Neural crest cell (in vitro differentiated cells): ENCODE data around the gene FOSL2. TPM values are rescaled to one million over a fixed set of nuclear protein-coding genes. Genes with fewer than 3 reads are reported as not detected.

ENCODE experiments used
- DNase-seq: peaks from one replicate; pipeline ENCODE4 v3.0.0; 2021; ENCODE audit warnings: low read depth, mixed read lengths, low spot score
- H3K27ac Mint-ChIP-seq: one replicate; pipeline ENCODE4 v1.8.0; 2021; ENCODE audit warnings: mild to moderate bottlenecking, mixed read lengths; ENCODE audit not compliant: unreplicated experiment
- H3K27me3 Mint-ChIP-seq: 2 replicates; pipeline ENCODE4 v1.8.0; 2021; ENCODE audit warnings: low read depth, mild to moderate bottlenecking, mixed read lengths
- H3K36me3 Mint-ChIP-seq: 2 replicates; pipeline ENCODE4 v1.8.0; 2021; ENCODE audit warnings: low read depth, mild to moderate bottlenecking, mixed read lengths
- H3K4me1 Mint-ChIP-seq: 2 replicates; pipeline ENCODE4 v1.8.0; 2021; ENCODE audit warnings: mixed read lengths
- H3K4me3 Mint-ChIP-seq: one replicate; pipeline ENCODE4 v1.8.0; 2021; ENCODE audit warnings: mild to moderate bottlenecking, mixed read lengths
- H3K9me3 Mint-ChIP-seq: 2 replicates; pipeline ENCODE4 v1.8.0; 2021; ENCODE audit warnings: mixed read lengths
- total RNA-seq: library from RNA; stranded (reverse); gene quantifications from 2 replicates; pipeline ENCODE4 v1.2.1, GENCODE V29; 2021
- TF ChIP-seq, protein P1 (sequence below): fragments of 200-600 bp; sonication (generic); conservative IDR thresholded peaks from 2 replicates; pipeline ENCODE4 v1.5.0; 2021; ENCODE audit warnings: antibody characterized with exemption, mild to moderate bottlenecking

The FOSL2 gene
- total RNA-seq, 1 donor from 2014 or later: 2.9 TPM

GRCh38 chr2:28350196-28350595, 42.5 kb upstream of the FOSL2 start:
- Mint-ChIP-seq H3K27ac (no peak overlapping the region), H3K9me3 (no peaks in the 10 kb centered on the region), H3K4me1 (no peaks in the 10 kb centered on the region), H3K27me3 (no peaks in the 10 kb centered on the region), H3K36me3 (no peaks in the 10 kb centered on the region), H3K4me3 (no peak overlapping the region)
- TF ChIP-seq, protein P1, sequence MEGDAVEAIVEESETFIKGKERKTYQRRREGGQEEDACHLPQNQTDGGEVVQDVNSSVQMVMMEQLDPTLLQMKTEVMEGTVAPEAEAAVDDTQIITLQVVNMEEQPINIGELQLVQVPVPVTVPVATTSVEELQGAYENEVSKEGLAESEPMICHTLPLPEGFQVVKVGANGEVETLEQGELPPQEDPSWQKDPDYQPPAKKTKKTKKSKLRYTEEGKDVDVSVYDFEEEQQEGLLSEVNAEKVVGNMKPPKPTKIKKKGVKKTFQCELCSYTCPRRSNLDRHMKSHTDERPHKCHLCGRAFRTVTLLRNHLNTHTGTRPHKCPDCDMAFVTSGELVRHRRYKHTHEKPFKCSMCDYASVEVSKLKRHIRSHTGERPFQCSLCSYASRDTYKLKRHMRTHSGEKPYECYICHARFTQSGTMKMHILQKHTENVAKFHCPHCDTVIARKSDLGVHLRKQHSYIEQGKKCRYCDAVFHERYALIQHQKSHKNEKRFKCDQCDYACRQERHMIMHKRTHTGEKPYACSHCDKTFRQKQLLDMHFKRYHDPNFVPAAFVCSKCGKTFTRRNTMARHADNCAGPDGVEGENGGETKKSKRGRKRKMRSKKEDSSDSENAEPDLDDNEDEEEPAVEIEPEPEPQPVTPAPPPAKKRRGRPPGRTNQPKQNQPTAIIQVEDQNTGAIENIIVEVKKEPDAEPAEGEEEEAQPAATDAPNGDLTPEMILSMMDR: no peak
- no peak for DNase-seq

DNA sequence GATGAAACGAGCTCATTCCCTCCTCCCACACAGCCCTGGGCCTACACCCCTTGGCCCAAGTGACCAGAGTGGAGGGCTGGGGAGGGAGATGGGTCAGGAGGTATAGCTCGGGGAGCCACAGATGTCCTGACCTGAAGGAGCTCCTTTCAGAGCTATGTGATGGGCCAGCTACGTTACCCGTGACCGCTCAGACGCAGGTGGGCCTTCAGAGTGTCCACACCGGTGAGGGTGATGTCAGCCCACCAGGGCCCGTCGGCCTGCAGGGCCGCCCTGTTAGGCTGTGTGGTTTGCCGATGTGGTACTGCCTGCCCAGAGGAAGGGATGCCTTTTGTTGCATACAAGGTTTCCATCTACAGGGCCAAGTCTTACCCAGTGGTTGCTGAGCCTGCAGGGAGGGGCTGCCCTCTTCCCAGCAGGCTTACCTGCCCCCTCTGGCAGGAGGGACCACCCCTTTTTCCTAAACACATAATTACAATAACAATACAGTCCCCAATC, 41.8 kb upstream of the FOSL2 start:
- Mint-ChIP-seq H3K9me3 (no peaks in the 10 kb centered on the region), H3K27ac (no peak overlapping the region), H3K36me3 (no peaks in the 10 kb centered on the region), H3K4me3 (no peak overlapping the region), H3K4me1 (no peaks in the 10 kb centered on the region), H3K27me3 (no peaks in the 10 kb centered on the region)
- TF ChIP-seq, protein P1: no peak
- no peak for DNase-seq

- no peak for DNase-seq
- peak overlapping the region; percentile 84 for H3K27ac Mint-ChIP-seq
- TF ChIP-seq, protein P1: no peak
- H3K9me3 Mint-ChIP-seq: no peaks in the 10 kb centered on the region
- no peaks in the 10 kb centered on the region for H3K36me3 Mint-ChIP-seq
- H3K4me1 Mint-ChIP-seq: no peaks in the 10 kb centered on the region
- no peaks in the 10 kb centered on the region for H3K27me3 Mint-ChIP-seq
- H3K4me3 Mint-ChIP-seq: no peak overlapping the region
Observed at GRCh38 chr2:28351621-28352020, 41.0 kb upstream of the FOSL2 start.

DNA sequence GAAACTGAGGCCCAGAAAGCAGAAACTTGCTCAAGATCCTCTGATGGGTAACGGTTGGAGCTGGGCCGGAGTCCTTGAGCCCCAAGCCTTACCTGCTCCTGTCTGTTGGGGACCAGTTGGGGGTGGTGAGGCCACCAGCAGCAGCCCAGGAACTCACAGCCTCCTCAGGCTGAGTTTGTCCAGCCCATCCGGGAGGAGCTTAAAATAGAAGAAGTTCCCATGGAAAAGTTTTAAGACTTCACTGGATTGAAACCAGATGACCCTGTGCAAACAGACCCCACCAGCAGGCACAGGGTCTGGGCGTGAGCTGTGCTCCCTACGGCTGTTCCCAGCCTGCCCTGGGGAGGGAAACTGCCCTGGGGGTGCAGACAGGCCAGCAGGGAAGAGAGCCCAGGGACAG, 40.6 kb upstream of the FOSL2 start:
- Mint-ChIP-seq H3K4me3 (no peak overlapping the region), H3K9me3 (no peaks in the 10 kb centered on the region), H3K27me3 (no peaks in the 10 kb centered on the region), H3K27ac (no peak overlapping the region), H3K36me3 (no peaks in the 10 kb centered on the region), H3K4me1 (no peaks in the 10 kb centered on the region)
- DNase-seq: no peak
- TF ChIP-seq, protein P1: no peak

DNA sequence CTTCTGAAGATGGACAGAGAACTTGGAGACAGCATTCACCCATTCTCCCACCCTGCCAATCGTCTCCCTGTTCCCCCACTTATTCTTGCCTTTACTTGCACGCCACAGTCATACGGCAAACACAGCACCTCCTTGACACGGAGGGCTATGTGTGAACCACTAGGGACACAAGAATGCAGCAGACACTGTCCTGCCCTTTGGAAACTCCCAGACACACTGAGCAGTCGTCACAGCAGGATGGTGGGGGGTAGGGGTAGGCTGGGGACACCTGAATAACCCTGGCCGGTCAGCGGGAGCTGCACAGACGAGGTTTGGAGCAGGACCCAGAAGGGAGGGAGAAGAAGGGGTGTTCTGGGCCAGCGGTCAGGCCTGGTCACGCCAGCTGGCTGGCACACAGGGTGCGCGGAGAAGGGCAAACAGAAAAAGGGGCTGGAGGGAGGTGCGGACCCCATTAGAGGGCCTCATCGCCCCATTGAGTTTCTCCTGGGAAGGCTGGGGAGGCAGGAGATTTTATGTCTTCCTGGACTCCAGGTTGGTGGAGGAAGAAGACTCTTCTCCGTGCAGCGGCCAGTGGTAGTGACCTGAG, 40.0 kb upstream of the FOSL2 start:
- TF ChIP-seq, protein P1: no peak
- Mint-ChIP-seq H3K4me1 (no peaks in the 10 kb centered on the region), H3K27ac (peak overlapping the region; percentile 92), H3K27me3 (no peaks in the 10 kb centered on the region), H3K9me3 (no peaks in the 10 kb centered on the region), H3K36me3 (no peaks in the 10 kb centered on the region), H3K4me3 (no peak overlapping the region)
- no peak for DNase-seq
